B cell (primary cell): ENCODE data around the gene CIC. TPM values are rescaled to one million over a fixed set of nuclear protein-coding genes. Genes with fewer than 3 reads are reported as not detected.
A peak's percentile ranks its signal among the peaks of the same experiment; 100 is the strongest.

ENCODE experiments used
- ATAC-seq: fragments of 200-7000 bp; cut with Tn5 transposase; one replicate; pipeline ENCODE4 v1.10.0; 2021; ENCODE audit warnings: low read depth, mild to moderate bottlenecking, moderate number of reproducible peaks, moderate library complexity
- CTCF ChIA-PET: fragments of 350-600 bp; sonication (Branson Sonifier 250); formaldehyde crosslinking; loops from one replicate; lab custom pipeline; 2021; ENCODE audit warnings: antibody characterized with exemption, inconsistent platforms; lab: Charles Lee
- POLR2A ChIA-PET: fragments of 350-600 bp; sonication (Branson Sonifier 250); formaldehyde crosslinking; loops from one replicate; lab custom pipeline; 2021; ENCODE audit warnings: antibody characterized with exemption; lab: Charles Lee
- DNase-seq: peaks from one replicate; pipeline ENCODE4 v3.0.0; 2013
- H2AFZ ChIP-seq: 2 replicates; pipeline ENCODE4 v1.6.1; 2012; ENCODE audit warnings: mild to moderate bottlenecking, low read depth, low read length; ENCODE audit not compliant: insufficient read depth, poor library complexity, severe bottlenecking
- H3K27ac ChIP-seq, 2 donors: 1 replicate in 1 of 2; 2 replicates in 1 of 2; pipeline ENCODE4 v1.5.1; 2012 to 2013; ENCODE audit warnings: low read length in 2 of 2, mild to moderate bottlenecking in 2 of 2, moderate library complexity in 1 of 2
- H3K27me3 ChIP-seq, 4 experiments: fragments of 200-600 bp in 1 of 4; sonication (generic) in 1 of 4; replicated peaks in 1 of 4; 1 replicate in 2 of 4; 2 replicates in 2 of 4; pipeline versions ENCODE4 v1.6.1 to v1.7.0; 2013 to 2016; ENCODE audit warnings: low read length in 3 of 4, mild to moderate bottlenecking in 2 of 4, mixed read lengths in 1 of 4, moderate library complexity in 1 of 4; ENCODE audit not compliant: insufficient read depth in 4 of 4, control insufficient read depth in 3 of 4; ENCODE audit errors: control extremely low read depth in 1 of 4
- H3K36me3 ChIP-seq, 2 experiments: replicated peaks in 1 of 2; 1 replicate in 1 of 2; 2 replicates in 1 of 2; pipeline versions ENCODE4 v1.6.1 to v1.7.1; 2013; ENCODE audit warnings: low read length in 1 of 2; ENCODE audit not compliant: insufficient read depth in 2 of 2, control insufficient read depth in 1 of 2; ENCODE audit errors: control extremely low read depth in 1 of 2, extremely low read depth in 1 of 2
- H3K4me1 ChIP-seq, 2 donors: fragments of 200-600 bp in 1 of 2; sonication (generic) in 1 of 2; 1 replicate in 1 of 2; 2 replicates in 1 of 2; pipeline versions ENCODE4 v1.5.1 to v1.6.1; 2013 to 2017; ENCODE audit warnings: low read length in 2 of 2; ENCODE audit not compliant: control insufficient read depth in 2 of 2, insufficient read depth in 2 of 2
- H3K4me2 ChIP-seq: replicated peaks from 2 replicates; pipeline ENCODE3; 2012; ENCODE audit warnings: mild to moderate bottlenecking, low read depth, low read length; ENCODE audit not compliant: poor library complexity, severe bottlenecking
- H3K4me3 ChIP-seq, 5 experiments: fragments of 200-600 bp in 1 of 5; sonication (generic) in 1 of 5; 1 replicate in 3 of 5; 2 replicates in 2 of 5; pipeline versions ENCODE4 v1.5.1 to v1.7.0; 2011 to 2016; ENCODE audit warnings: low read length in 4 of 5, mild to moderate bottlenecking in 4 of 5, low read depth in 2 of 5, control low read depth in 1 of 5, moderate library complexity in 1 of 5; ENCODE audit not compliant: insufficient read depth in 1 of 5; ENCODE audit errors: control extremely low read depth in 1 of 5, extremely low read depth in 1 of 5
- H3K79me2 ChIP-seq: fragments of 200-600 bp; sonication (generic); one replicate; pipeline ENCODE4 v1.6.0; 2016; ENCODE audit warnings: low read length; ENCODE audit not compliant: control insufficient read depth, insufficient read depth
- H3K9ac ChIP-seq: fragments of 200-600 bp; sonication (generic); 2 replicates; pipeline ENCODE4 v1.6.1; 2017; ENCODE audit warnings: mild to moderate bottlenecking, low read length, moderate library complexity
- H3K9me3 ChIP-seq, 3 donors: one replicate each; pipeline versions ENCODE4 v1.6.1 to v1.7.1; 2013; ENCODE audit warnings: low read length in 2 of 3; ENCODE audit not compliant: control insufficient read depth in 2 of 3, insufficient read depth in 1 of 3; ENCODE audit errors: control extremely low read depth in 1 of 3
- H4K20me1 ChIP-seq: 2 replicates; pipeline ENCODE4 v1.6.0; 2012; ENCODE audit warnings: mild to moderate bottlenecking, low read length; ENCODE audit not compliant: insufficient read depth, control insufficient read depth, poor library complexity, severe bottlenecking
- H3K27ac Mint-ChIP-seq: one replicate; pipeline ENCODE4 v1.8.0; 2021; ENCODE audit warnings: mixed read lengths
- H3K27me3 Mint-ChIP-seq: one replicate; pipeline ENCODE4 v1.8.0; 2021; ENCODE audit warnings: mixed read lengths
- H3K4me1 Mint-ChIP-seq: one replicate; pipeline ENCODE4 v1.8.0; 2021; ENCODE audit warnings: mixed read lengths
- H3K4me3 Mint-ChIP-seq: one replicate; pipeline ENCODE4 v1.8.0; 2021; ENCODE audit warnings: mixed read lengths
- H3K9me3 Mint-ChIP-seq: one replicate; pipeline ENCODE4 v1.8.0; 2022; ENCODE audit warnings: mixed read lengths; ENCODE audit not compliant: insufficient read depth
- CTCF ChIP-seq: fragments of 200-600 bp; IDR thresholded peaks from one replicate; pipeline ENCODE4 v1.8.0; 2022; ENCODE audit warnings: antibody characterized with exemption, mild to moderate bottlenecking
- EZH2 ChIP-seq: IDR thresholded peaks from 2 replicates; pipeline ENCODE4 v1.6.1; 2012; ENCODE audit warnings: borderline replicate concordance, low read depth, mild to moderate bottlenecking, moderate library complexity, low read length; ENCODE audit not compliant: insufficient read depth, poor library complexity, severe bottlenecking
- WGBS: methylation state at CpG from one replicate; pipeline ENCODE4 v1.1.5; 2013; ENCODE audit warnings: missing lambda C conversion rate; ENCODE audit not compliant: insufficient coverage; 5-methylcytosine and 5-hydroxymethylcytosine counted together
- intact Hi-C: fragments of 100-400 bp; cut with micrococcal nuclease; formaldehyde crosslinking; loops from one replicate; pipeline ENCODE4 v1.10.0; 2022
- polyA plus RNA-seq: library from polyadenylated mRNA; depleted of rRNA; stranded (reverse); fragments of >200 nt; gene quantifications from 2 replicates; pipeline ENCODE4 v1.2.3, GENCODE V29; 2012
- total RNA-seq, 2 donors: library from RNA; stranded (reverse); fragments of 120-200 nt in 1 of 2; gene quantifications; 1 replicate in 1 of 2; 2 replicates in 1 of 2; pipeline versions ENCODE4 v1.2.3 to v1.2.4, GENCODE V29; 2013 to 2022

CIC gene
- total and polyA plus RNA-seq, 2 donors (not counting 1 experiment from before 2014, with no cell fraction given) = 75.7 to 119 TPM

GRCh38 chr19:42284066-42284501 is 15.0 kb downstream of the CIC start:
- Mint-ChIP-seq H3K27me3 (no peaks in the 10 kb centered on the region), H3K27ac (no peak overlapping the region), H3K4me1 (peaks cover 30% of the 10 kb centered on the region), H3K4me3 (no peak overlapping the region), H3K9me3 (no peaks in the 10 kb centered on the region)
- peaks cover 0 to 23% of the 10 kb centered on the region in 2 experiments for H3K36me3 ChIP-seq
- peaks cover 31% of the 10 kb centered on the region for H4K20me1 ChIP-seq
- H3K79me2 ChIP-seq = peaks cover 23% of the 10 kb centered on the region
- H2AFZ ChIP-seq = no peak overlapping the region
- DNase-seq = peak; percentile 94
- peak; percentile 44 for ATAC-seq
- H3K4me2 ChIP-seq = peak overlapping the region; percentile 48
- no peaks in the 10 kb centered on the region for H3K27me3 ChIP-seq
- CTCF ChIA-PET = interaction anchor here (1.0 to 1.3 kb wide), 4 partner anchors 11 to 176 kb away, joined by 3 to 5 read pairs (median 4); partner anchors contain the start of gene GSK3A
- no peaks in the 10 kb centered on the region for H3K9me3 ChIP-seq
- H3K4me1 ChIP-seq = peaks cover 48 to 58% of the 10 kb centered on the region in 2 donors
- H3K4me3 ChIP-seq = peak overlapping the region in 3 of 5 experiments; percentile 20 to 68 (median 43)
- H3K9ac ChIP-seq = no peak overlapping the region
- TF ChIP-seq EZH2 = no peak
- TF ChIP-seq CTCF = no peak
- H3K27ac ChIP-seq = peak overlapping the region in 1 of 2 donors; percentile 27
- WGBS = under 1% methylated on average over 68 of the region's 76 CpGs
- POLR2A ChIA-PET = interaction anchor here (0.5 to 5.5 kb wide), 7 partner anchors 14 to 1919 kb away, joined by 3 to 23 read pairs (median 7); partner anchors contain the start of genes CIC, GSK3A, PAFAH1B3 and PRR19
- intact Hi-C loops = loop anchor here (1.0 to 5.0 kb wide), 2 partner anchors 41 to 82 kb away; partner anchors contain the start of gene MEGF8
